ENCODE measurements around the gene PIP4P1.

GRCh38 chr14:20469242-20469889 lies 8.1 kb upstream of the PIP4P1 start, which contains the start of gene PNP:
- TF ChIP-seq EZH2 (IDR thresholded peaks at IDR 0.05), result no peak
- peak; percentile 99 for TF ChIP-seq POLR2AphosphoS5 (IDR thresholded peaks at IDR 0.05; ENCODE audit: borderline replicate concordance, low read depth, low read length)
- no peak for TF ChIP-seq FOXP2 (optimal IDR thresholded peaks at IDR 0.05; ENCODE audit: control extremely low read depth, extremely low read length, insufficient read depth)
